ENCODE results near the gene PLCB1. TPM values are rescaled to one million over a fixed set of nuclear protein-coding genes. Genes with fewer than 3 reads are reported as not detected.
"Not testable (repeated sequence)": the region's sequence is repeated elsewhere in the genome, so short reads cannot be mapped to it uniquely, and the experiment has no call there.

The PLCB1 gene
- total and polyA plus RNA-seq, 2 of the 4 experiments (the other 2 are of a cell fraction) = 5.6 to 16.1 TPM

DNA sequence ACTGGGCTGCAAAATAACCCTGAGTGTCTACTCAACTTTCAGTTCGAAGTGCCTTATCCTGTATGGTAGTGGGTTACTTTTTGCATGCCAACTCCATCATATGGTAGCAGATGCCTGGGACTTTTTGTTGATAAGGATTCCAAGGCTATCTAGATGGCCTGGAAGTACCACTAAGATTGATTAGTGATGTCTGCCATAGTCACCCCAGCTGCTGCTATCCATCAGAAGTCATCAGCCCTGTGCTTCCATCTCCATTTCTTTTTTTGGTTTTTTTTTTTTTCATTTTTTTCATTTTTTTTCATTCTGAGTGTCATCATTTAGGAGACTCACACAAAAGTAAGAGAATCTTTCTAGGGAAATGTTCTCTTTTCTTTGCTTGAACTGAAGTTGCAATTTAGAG lies 719.4 kb downstream of the PLCB1 start:
- ATAC-seq (ENCODE audit: low read depth) = no peak
- H2BK120ac ChIP-seq (ENCODE audit: low read depth, low read length) = no peak overlapping the region
- peaks cover 2% of the 10 kb centered on the region; the same call in 1 of the 2 replicates for H3K9me1 ChIP-seq (ENCODE audit: insufficient read depth, low read length)
- BruUV-seq (replicated peaks) = no TSS peak
- intact Hi-C loops (cut with micrococcal nuclease) = loop anchor here (5.0 kb wide), 5 partner anchors 59 to 416 kb away; no protein-coding TSS in a partner anchor
- dilution Hi-C loops (cut with HindIII; ENCODE audit: low sequenced_read_pairs, unreplicated experiment) = no loop called here
- no peak overlapping the region for H2AFZ ChIP-seq (replicated peaks; ENCODE audit: low read length, poor library complexity)
- no peak overlapping the region for H3K4ac ChIP-seq (ENCODE audit: low read depth, low read length)
- no peaks in the 10 kb centered on the region for H3K9me3 ChIP-seq (ENCODE audit: control insufficient read depth, insufficient read depth, low read length)
- 0 out of 2 replicates have a peak overlapping the region, but pooled peaks have one; percentile 18 for H2BK20ac ChIP-seq (ENCODE audit: low read depth, low read length)
- H3K4me1 ChIP-seq (ENCODE audit: control insufficient read depth, insufficient read depth, low read length) = peaks cover 11% of the 10 kb centered on the region
- no peak overlapping the region for H4K91ac ChIP-seq (ENCODE audit: insufficient read depth, low read depth, low read length)
- no peak overlapping the region for H2AK5ac ChIP-seq (ENCODE audit: low read depth, low read length)
- TF ChIP-seq RFX5 (IDR thresholded peaks at IDR 0.05; ENCODE audit: low read depth, low read length) (no peak), BHLHE40 (IDR thresholded peaks at IDR 0.05; ENCODE audit: low read depth, low read length) (no peak), CHD1 (IDR thresholded peaks at IDR 0.05; ENCODE audit: low read depth, low read length) (no peak)
- no peaks in the 10 kb centered on the region for H3K36me3 ChIP-seq (ENCODE audit: control insufficient read depth, insufficient read depth, low read length)
- H3K9ac ChIP-seq (ENCODE audit: low read depth, low read length) = no peak overlapping the region
- DNase-seq = no peak
- ChIA-PET CTCF (no interaction called here), POLR2A (ENCODE audit: unreplicated experiment) (no interaction called here)
- no peak overlapping the region for H3K14ac ChIP-seq (replicated peaks; ENCODE audit: low read depth, low read length)
- H3K23ac ChIP-seq (ENCODE audit: low read depth, low read length) = no peak overlapping the region
- in situ Hi-C loops (cut with MboI; ENCODE audit: low sequenced_read_pairs) = loop anchor here (10.0 kb wide), 1 partner anchor 513 kb away; no protein-coding TSS in a partner anchor
- WGBS, 2 experiments (ENCODE audit: extremely low coverage in 2 of 2, insufficient read length in 1 of 2) = no CpG with 5 or more reads among the region's 1 CpG
- H3K27me3 ChIP-seq (ENCODE audit: control insufficient read depth, insufficient read depth, low read length) = no peaks in the 10 kb centered on the region
- H3K79me1 ChIP-seq (ENCODE audit: low read depth in 1 of 2, low read length in 2 of 2) = no peaks in the 10 kb centered on the region; a peak in 1 of 4 replicates
- H4K8ac ChIP-seq (ENCODE audit: low read depth in 2 of 2, low read length in 2 of 2) = no peak overlapping the region; a peak in 1 of 4 replicates
- no peak overlapping the region for H3K4me2 ChIP-seq (ENCODE audit: low read depth, low read length)
- peak overlapping the region; percentile 54; the same call in 1 of the 2 replicates for H3K18ac ChIP-seq (ENCODE audit: low read depth, low read length)
- H3K27ac ChIP-seq (ENCODE audit: insufficient read depth, low read length) = no peak overlapping the region
- H3K4me3 ChIP-seq (ENCODE audit: insufficient read depth, low read depth, low read length) = no peak overlapping the region
- H4K20me1 ChIP-seq (ENCODE audit: insufficient read depth, low read length) = no peaks in the 10 kb centered on the region
- H3K56ac ChIP-seq (ENCODE audit: extremely low read depth, insufficient read depth, low read length) = no peak overlapping the region
- peak overlapping the region; percentile 48; the same call in 1 of the 2 replicates for H4K5ac ChIP-seq (ENCODE audit: low read depth, low read length)
- H2AK9ac ChIP-seq (replicated peaks; ENCODE audit: low read depth, low read length, poor library complexity) = no peak overlapping the region
- H2BK5ac ChIP-seq (ENCODE audit: low read depth, low read length, poor library complexity, severe bottlenecking) = peak overlapping the region; percentile 52
- H2BK15ac ChIP-seq (ENCODE audit: low read depth, low read length) = peak overlapping the region; percentile 36; the same call in 1 of the 3 replicates

DNA sequence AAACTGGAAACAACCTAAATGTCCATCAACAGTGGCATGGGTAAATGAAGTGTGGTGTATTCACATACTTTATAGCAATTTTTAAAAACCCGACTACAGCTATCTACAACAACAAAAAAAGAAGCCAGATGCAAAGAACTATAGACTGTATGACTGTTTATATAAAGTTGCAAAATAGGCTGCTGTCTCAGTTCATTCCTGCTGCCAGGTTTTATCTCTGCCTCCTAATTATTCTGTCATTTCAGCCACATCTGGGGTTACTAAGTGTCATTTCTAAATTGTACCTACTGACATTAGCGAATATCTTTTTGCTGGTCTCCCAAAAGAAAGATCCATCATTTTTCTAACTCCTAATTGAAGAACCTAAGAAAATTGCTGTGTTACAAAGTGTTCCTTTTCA lies 719.9 kb downstream of the PLCB1 start:
- WGBS, 2 experiments (ENCODE audit: extremely low coverage in 2 of 2, insufficient read length in 1 of 2) = no CpG with 5 or more reads among the region's 2 CpGs
- H3K9me1 ChIP-seq (ENCODE audit: insufficient read depth, low read length); H2AFZ ChIP-seq (replicated peaks; ENCODE audit: low read length, poor library complexity); H4K20me1 ChIP-seq (ENCODE audit: insufficient read depth, low read length); H3K79me1 ChIP-seq (ENCODE audit: low read depth in 1 of 2, low read length in 2 of 2); CTCF ChIA-PET; H2AK9ac ChIP-seq (replicated peaks; ENCODE audit: low read depth, low read length, poor library complexity); H3K4me3 ChIP-seq (ENCODE audit: insufficient read depth, low read depth, low read length); dilution Hi-C loops (cut with HindIII; ENCODE audit: low sequenced_read_pairs, unreplicated experiment); H3K9ac ChIP-seq (ENCODE audit: low read depth, low read length); DNase-seq; H4K8ac ChIP-seq (ENCODE audit: low read depth in 2 of 2, low read length in 2 of 2); H3K9me3 ChIP-seq (ENCODE audit: control insufficient read depth, insufficient read depth, low read length); POLR2A ChIA-PET (ENCODE audit: unreplicated experiment); H3K36me3 ChIP-seq (ENCODE audit: control insufficient read depth, insufficient read depth, low read length); ATAC-seq (ENCODE audit: low read depth); H3K27ac ChIP-seq (ENCODE audit: insufficient read depth, low read length); BruUV-seq (replicated peaks); H3K27me3 ChIP-seq (ENCODE audit: control insufficient read depth, insufficient read depth, low read length); H4K91ac ChIP-seq (ENCODE audit: insufficient read depth, low read depth, low read length); H3K56ac ChIP-seq (ENCODE audit: extremely low read depth, insufficient read depth, low read length): not testable (repeated sequence)
- Histone ChIP-seq H2BK20ac (ENCODE audit: low read depth, low read length) (peak overlapping the region; percentile 90), H2BK15ac (ENCODE audit: low read depth, low read length) (peak overlapping the region; percentile 82), H2BK5ac (ENCODE audit: low read depth, low read length, poor library complexity, severe bottlenecking) (peak overlapping the region; percentile 52), H3K18ac (ENCODE audit: low read depth, low read length) (peak overlapping the region; percentile 75; the same call in 1 of the 2 replicates), H2BK120ac (ENCODE audit: low read depth, low read length) (peak overlapping the region; percentile 77), H3K4me1 (ENCODE audit: control insufficient read depth, insufficient read depth, low read length) (peaks cover 11% of the 10 kb centered on the region), H3K4ac (ENCODE audit: low read depth, low read length) (peak overlapping the region; percentile 79; the same call in 1 of the 2 replicates), H4K5ac (ENCODE audit: low read depth, low read length) (peak overlapping the region; percentile 33; the same call in 1 of the 2 replicates), H3K4me2 (ENCODE audit: low read depth, low read length) (peak overlapping the region; percentile 12; the same call in 1 of the 2 replicates), H2AK5ac (ENCODE audit: low read depth, low read length) (peak overlapping the region; percentile 81; the same call in 1 of the 2 replicates), H3K14ac (replicated peaks; ENCODE audit: low read depth, low read length) (peak overlapping the region; percentile 79; the same call in 1 of the 2 replicates), H3K23ac (ENCODE audit: low read depth, low read length) (peak overlapping the region; percentile 80; the same call in 1 of the 2 replicates)
- in situ Hi-C loops (cut with MboI; ENCODE audit: low sequenced_read_pairs) (loop anchor here (10.0 kb wide), 1 partner anchor 513 kb away; no protein-coding TSS in a partner anchor), intact Hi-C loops (cut with micrococcal nuclease) (loop anchor here (5.0 kb wide), 5 partner anchors 60 to 415 kb away; no protein-coding TSS in a partner anchor)
